HEK293T (cell line): ENCODE measurements around the gene SIRPA.
A peak's percentile ranks its signal among the peaks of the same experiment; 100 is the strongest.

Source experiments
- CTCF ChIA-PET: fragments of 350-600 bp; formaldehyde crosslinking; extraction: SDS; loops from one replicate; lab custom pipeline; 2021; ENCODE audit warnings: antibody characterized with exemption, inconsistent platforms; lab: Yijun Ruan, JAX
- POLR2A ChIA-PET: fragments of 350-600 bp; formaldehyde crosslinking; extraction: SDS; loops from one replicate; lab custom pipeline; 2020; ENCODE audit warnings: antibody characterized with exemption, inconsistent platforms; lab: Yijun Ruan, JAX
- DNase-seq: peaks from one replicate; pipeline ENCODE4 v3.0.0; 2012; ENCODE audit warnings: mixed read lengths; ENCODE audit errors: extremely low spot score
- ARNT ChIP-seq: fragments of 450-650 bp; IDR thresholded peaks from 2 replicates; pipeline ENCODE4 v1.6.1; 2017; ENCODE audit warnings: mild to moderate bottlenecking
- BHLHE40 ChIP-seq: fragments of 450-650 bp; IDR thresholded peaks from 2 replicates; pipeline ENCODE4 v1.6.1; 2016; ENCODE audit warnings: mild to moderate bottlenecking, moderate library complexity, borderline replicate concordance
- CTBP1 ChIP-seq: fragments of 450-650 bp; IDR thresholded peaks from 2 replicates; pipeline ENCODE4 v1.6.1; 2016; ENCODE audit warnings: borderline replicate concordance
- ELF4 ChIP-seq: fragments of 450-650 bp; IDR thresholded peaks from 2 replicates; pipeline ENCODE4 v1.6.1; 2017; ENCODE audit warnings: antibody characterized with exemption
- FOXA1 ChIP-seq: fragments of 450-650 bp; IDR thresholded peaks from 2 replicates; pipeline ENCODE4 v1.6.1; 2016; ENCODE audit warnings: mild to moderate bottlenecking
- FOXK2 ChIP-seq: fragments of 450-650 bp; IDR thresholded peaks from 2 replicates; pipeline ENCODE4 v1.6.1; 2016; ENCODE audit warnings: mild to moderate bottlenecking
- FOXM1 ChIP-seq: fragments of 450-650 bp; IDR thresholded peaks from 2 replicates; pipeline ENCODE4 v1.6.1; 2017; ENCODE audit warnings: mild to moderate bottlenecking, borderline replicate concordance
- HDGF ChIP-seq: fragments of 450-650 bp; IDR thresholded peaks from 2 replicates; pipeline ENCODE4 v1.6.1; 2017; ENCODE audit warnings: antibody characterized with exemption, borderline replicate concordance
- L3MBTL2 ChIP-seq: fragments of 450-650 bp; conservative IDR thresholded peaks from 2 replicates; pipeline ENCODE4 v1.6.1; 2016; ENCODE audit warnings: mild to moderate bottlenecking
- LEF1 ChIP-seq: fragments of 450-650 bp; IDR thresholded peaks from 2 replicates; pipeline ENCODE4 v1.6.1; 2017; ENCODE audit warnings: mild to moderate bottlenecking, borderline replicate concordance
- NFRKB ChIP-seq: fragments of 450-650 bp; IDR thresholded peaks from 2 replicates; pipeline ENCODE4 v1.6.1; 2016; ENCODE audit warnings: mild to moderate bottlenecking, moderate library complexity
- PKNOX1 ChIP-seq: fragments of 450-650 bp; IDR thresholded peaks from 2 replicates; pipeline ENCODE4 v1.6.1; 2016
- SP1 ChIP-seq: fragments of 450-650 bp; IDR thresholded peaks from 2 replicates; pipeline ENCODE4 v1.6.1; 2017
- SUZ12 ChIP-seq: fragments of 450-650 bp; IDR thresholded peaks from 2 replicates; pipeline ENCODE4 v1.6.1; 2016; ENCODE audit warnings: mild to moderate bottlenecking
- TARDBP ChIP-seq: fragments of 450-650 bp; IDR thresholded peaks from 2 replicates; pipeline ENCODE4 v1.6.1; 2016
- ZNF384 ChIP-seq: fragments of 450-650 bp; IDR thresholded peaks from 2 replicates; pipeline ENCODE4 v1.6.1; 2016

SIRPA gene

DNA sequence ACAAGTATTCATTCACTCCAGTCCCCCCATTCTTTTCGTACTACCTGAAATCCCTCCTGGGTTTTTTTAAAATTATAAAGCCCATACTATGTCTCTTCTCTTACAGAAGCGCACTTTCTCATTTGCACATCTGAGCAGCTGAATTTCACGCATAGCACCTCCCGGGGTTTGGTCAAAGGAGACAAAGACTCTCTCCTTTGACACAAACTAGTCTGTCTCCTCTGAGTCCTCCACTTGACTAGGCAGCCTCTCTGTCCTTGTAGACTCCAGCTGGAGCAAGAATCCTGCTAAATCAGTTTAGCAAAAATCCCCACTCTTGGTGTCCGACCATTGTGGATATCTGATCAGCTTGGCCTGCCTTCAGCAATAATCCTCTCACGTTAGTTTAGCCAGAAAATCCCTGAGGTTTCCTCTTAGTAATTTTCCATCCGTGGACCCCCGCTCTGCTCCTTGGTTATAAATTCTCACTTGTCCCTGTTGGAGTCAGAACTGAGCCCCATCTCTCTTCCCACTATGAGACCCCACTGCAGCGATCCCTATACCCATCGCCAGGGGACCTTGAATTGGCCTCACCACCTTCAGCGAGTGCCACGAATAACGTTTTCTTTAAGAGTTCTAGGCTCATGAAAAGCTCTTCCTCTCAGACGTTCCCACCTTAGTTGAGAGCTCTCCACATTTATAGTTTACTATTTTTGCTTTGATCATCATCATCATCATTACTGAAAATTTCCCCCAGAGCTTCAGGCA, 69.6 kb downstream of the SIRPA start:
- ChIA-PET CTCF (interaction anchor here (0.7 to 1.4 kb wide), 5 partner anchors 57 to 242 kb away, joined by 3 to 9 read pairs (median 3); no protein-coding TSS in a partner anchor), POLR2A (no interaction called here)
- no peak for DNase-seq
- TF ChIP-seq L3MBTL2 (no peak), ZNF384 (no peak), HDGF (no peak), ARNT (no peak), SUZ12 (no peak), CTBP1 (no peak), FOXM1 (no peak), FOXK2 (no peak), NFRKB (no peak), TARDBP (no peak), ELF4 (no peak)

GRCh38 chr20:1965520-1966351, 70.5 kb downstream of the SIRPA start:
- peak; percentile 86 for DNase-seq
- ChIA-PET CTCF (interaction anchor here (0.7 to 1.5 kb wide), 7 partner anchors 10 to 242 kb away, joined by 3 to 9 read pairs (median 3); no protein-coding TSS in a partner anchor), POLR2A (no interaction called here)
- TF ChIP-seq ARNT (no peak), TARDBP (no peak), NFRKB (no peak), L3MBTL2 (peak; percentile 39; the same call in 1 of the 2 replicates), BHLHE40 (no peak), SUZ12 (no peak)

- CTCF ChIA-PET: no interaction called here
- POLR2A ChIA-PET: no interaction called here
- no peak for TF ChIP-seq SUZ12
- no peak for TF ChIP-seq TARDBP
- TF ChIP-seq NFRKB: no peak
- TF ChIP-seq L3MBTL2: no peak
- no peak for TF ChIP-seq FOXA1
- no peak for TF ChIP-seq ZNF384
- no peak for TF ChIP-seq ELF4
- no peak for TF ChIP-seq SP1
- no peak for TF ChIP-seq HDGF
- no peak for TF ChIP-seq PKNOX1
- no peak for TF ChIP-seq FOXK2
- no peak for TF ChIP-seq BHLHE40
- no peak for TF ChIP-seq LEF1
- TF ChIP-seq FOXM1: no peak
- TF ChIP-seq CTBP1: no peak
- no peak for TF ChIP-seq ARNT
- no peak for DNase-seq
Observed at GRCh38 chr20:1968964-1969363, 73.8 kb downstream of the SIRPA start.

DNA sequence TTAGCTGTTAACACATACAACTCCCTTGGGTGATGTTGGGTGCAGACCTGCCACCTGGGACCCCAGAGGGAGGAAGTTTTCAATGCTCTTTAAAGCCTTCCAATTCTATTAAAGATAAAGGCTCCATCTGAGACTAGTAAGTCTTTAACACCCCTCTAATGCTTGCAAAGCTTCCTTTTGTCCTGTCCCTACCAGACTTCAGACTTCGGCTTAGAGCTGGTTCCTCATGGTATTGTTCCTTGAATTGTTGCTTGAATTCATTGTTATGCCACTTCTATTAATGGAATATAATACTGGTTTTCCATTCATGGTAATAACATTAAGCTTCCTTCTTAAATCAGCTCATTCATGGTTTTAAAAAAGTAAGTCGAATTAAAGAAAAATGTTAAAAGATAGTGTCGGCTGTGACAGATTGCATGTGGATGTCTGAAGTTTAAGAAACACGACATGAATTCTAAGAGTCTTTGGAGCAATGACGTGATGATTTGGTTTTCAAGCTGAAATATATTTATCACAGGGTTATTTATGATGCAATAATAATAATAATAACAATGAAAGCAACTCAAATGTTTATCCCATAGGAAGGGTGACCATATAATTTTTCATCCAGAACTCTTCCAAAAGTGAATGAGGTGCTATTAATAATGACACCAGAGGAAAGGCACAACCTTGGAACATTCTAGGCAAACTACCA, 76.8 kb downstream of the SIRPA start:
- TF ChIP-seq FOXM1: no peak
- no peak for TF ChIP-seq L3MBTL2
- TF ChIP-seq FOXK2: no peak
- no peak for TF ChIP-seq LEF1
- no peak for TF ChIP-seq CTBP1
- no peak for TF ChIP-seq ARNT
- TF ChIP-seq FOXA1: no peak
- no peak for TF ChIP-seq SP1
- TF ChIP-seq ZNF384: no peak
- no peak for TF ChIP-seq SUZ12
- no peak for TF ChIP-seq ELF4
- TF ChIP-seq HDGF: no peak
- TF ChIP-seq BHLHE40: no peak
- no peak for TF ChIP-seq PKNOX1
- TF ChIP-seq TARDBP: no peak
- TF ChIP-seq NFRKB: no peak
- no peak for DNase-seq
- ChIA-PET POLR2A (no interaction called here), CTCF (interaction anchor here (0.6 to 0.7 kb wide), 2 partner anchors 121 to 200 kb away, joined by 3 to 4 read pairs; no protein-coding TSS in a partner anchor)

DNA sequence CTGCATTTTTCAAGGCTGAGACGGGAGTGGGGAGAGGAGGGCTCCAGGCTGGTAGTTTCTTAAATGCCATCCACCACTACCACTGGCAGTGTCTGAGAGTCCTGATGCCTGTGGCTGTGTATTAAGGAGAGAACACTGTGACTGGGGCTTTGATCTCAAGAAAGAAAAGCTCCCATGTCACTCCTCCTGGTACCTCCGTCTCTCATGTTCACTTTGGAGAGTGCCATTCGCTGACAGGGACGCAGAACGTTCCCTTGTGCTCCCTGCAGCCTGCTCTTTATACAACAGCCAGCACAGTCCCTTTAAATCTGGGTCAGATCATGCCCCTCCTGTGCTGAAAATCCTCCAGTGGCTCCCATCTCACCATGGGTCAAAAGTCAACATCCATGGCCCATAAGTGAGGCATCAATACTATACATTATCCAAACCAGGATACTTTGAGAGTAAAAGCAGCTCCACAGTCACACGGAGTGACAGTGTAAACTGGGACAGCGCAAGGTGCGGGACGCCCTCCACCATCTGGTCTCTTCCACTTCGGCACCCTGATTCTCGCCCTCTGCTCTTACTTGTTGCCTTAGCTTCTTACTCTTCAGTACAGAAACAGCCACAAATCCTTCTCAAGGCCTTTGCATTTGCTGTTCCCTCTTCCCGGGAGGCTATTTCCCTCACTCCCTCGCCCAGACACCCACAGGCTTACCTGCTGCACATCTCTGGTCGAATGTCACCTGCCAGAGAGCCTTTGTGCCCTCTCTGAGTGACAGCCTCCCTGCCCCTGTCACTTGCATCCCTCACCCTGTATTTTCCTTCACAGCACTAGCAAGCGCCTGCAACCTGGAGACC, 78.6 kb downstream of the SIRPA start:
- ChIA-PET POLR2A (no interaction called here), CTCF (no interaction called here)
- TF ChIP-seq NFRKB: no peak
- TF ChIP-seq FOXA1: no peak
- TF ChIP-seq L3MBTL2: no peak
- TF ChIP-seq SP1: no peak
- TF ChIP-seq SUZ12: no peak
- no peak for TF ChIP-seq LEF1
- no peak for TF ChIP-seq BHLHE40
- TF ChIP-seq ZNF384: no peak
- TF ChIP-seq HDGF: no peak
- TF ChIP-seq FOXK2: no peak
- TF ChIP-seq ELF4: no peak
- TF ChIP-seq PKNOX1: no peak
- TF ChIP-seq ARNT: no peak
- TF ChIP-seq CTBP1: no peak
- no peak for DNase-seq
